Uterus (tissue), 4 donors: ENCODE results near the gene OTOGL. TPM values are rescaled to one million over a fixed set of nuclear protein-coding genes. Genes with fewer than 3 reads are reported as not detected.

Source experiments
- DNase-seq, 2 donors: peaks; one replicate each; pipeline ENCODE4 v3.0.0-alpha.2; 2019 to 2020
- H3K27ac ChIP-seq, 2 donors: fragments of 200-600 bp; sonication (generic); 1 replicate in 1 of 2; 2 replicates in 1 of 2; pipeline ENCODE4 v1.5.1; 2016 to 2018
- H3K27me3 ChIP-seq, 2 donors: fragments of 200-600 bp; sonication (generic); one replicate each; pipeline ENCODE4 v1.5.1; 2018 to 2019; ENCODE audit warnings: control low read depth in 1 of 2
- H3K36me3 ChIP-seq, 2 donors: fragments of 200-600 bp; sonication (generic); one replicate each; pipeline ENCODE4 v1.5.1; 2019; ENCODE audit warnings: control low read depth in 1 of 2
- H3K4me1 ChIP-seq, 2 donors: fragments of 200-600 bp; sonication (generic); one replicate each; pipeline ENCODE4 v1.5.1; 2018 to 2019; ENCODE audit warnings: control low read depth in 1 of 2
- H3K4me3 ChIP-seq, 2 donors: fragments of 200-600 bp; sonication (generic); 1 replicate in 1 of 2; 2 replicates in 1 of 2; pipeline ENCODE4 v1.5.1; 2018 to 2019; ENCODE audit warnings: mild to moderate bottlenecking in 1 of 2
- H3K9me3 ChIP-seq, 2 donors: fragments of 200-600 bp; sonication (generic); one replicate each; pipeline ENCODE4 v1.5.1; 2019; ENCODE audit warnings: control low read depth in 1 of 2
- CTCF ChIP-seq, 4 experiments: fragments of 200-600 bp in 2 of 4; fragments of 450-650 bp in 2 of 4; sonication (generic) in 2 of 4; IDR thresholded peaks; one replicate each; pipeline ENCODE4 v1.5.1; 2016 to 2019; ENCODE audit warnings: antibody characterized with exemption in 4 of 4, mild to moderate bottlenecking in 2 of 4, moderate library complexity in 1 of 4
- POLR2A ChIP-seq, 2 donors: fragments of 450-650 bp; IDR thresholded peaks; one replicate each; pipeline ENCODE4 v1.6.1; 2016; ENCODE audit warnings: antibody characterized with exemption in 2 of 2, mild to moderate bottlenecking in 1 of 2, moderate library complexity in 1 of 2
- intact Hi-C: fragments of 100-400 bp; cut with DNase I; formaldehyde crosslinking; loops from one replicate; pipeline ENCODE4 v1.15.1; 2023; ENCODE audit warnings: low total_unique reads
- total RNA-seq, 4 donors: library from RNA; depleted of rRNA in 3 of 4; stranded (reverse); fragments of >200 nt in 3 of 4; gene quantifications; one replicate each; pipeline versions ENCODE4 v1.1.0 to v1.2.4, GENCODE V29; 2014 to 2023
- donor health status: DM: yes; HTN: yes; CAD: no.

The OTOGL gene
- total RNA-seq, 4 donors from 2014 or later = 0.26 to 1.8 (median 1.2) TPM

GRCh38 chr12:80400571-80400991 is 301.2 kb downstream of the OTOGL start:
- Histone ChIP-seq H3K4me1 (no peaks in the 10 kb centered on the region), H3K9me3 (no peaks in the 10 kb centered on the region), H3K27ac (no peak overlapping the region), H3K36me3 (no peaks in the 10 kb centered on the region), H3K4me3 (peak overlapping the region in 1 of 2 donors; percentile 12), H3K27me3 (no peaks in the 10 kb centered on the region)
- TF ChIP-seq POLR2A (IDR thresholded peaks at IDR 0.05) (no peak), CTCF (IDR thresholded peaks at IDR 0.05) (no peak)
- intact Hi-C loops = no loop called here
- DNase-seq = no peak

GRCh38 chr12:80401191-80401590 is 301.9 kb downstream of the OTOGL start:
- TF ChIP-seq POLR2A (IDR thresholded peaks at IDR 0.05) (no peak), CTCF (IDR thresholded peaks at IDR 0.05) (no peak)
- no peak for DNase-seq
- no peaks in the 10 kb centered on the region for H3K27me3 ChIP-seq
- no peaks in the 10 kb centered on the region for H3K4me1 ChIP-seq
- no peaks in the 10 kb centered on the region for H3K36me3 ChIP-seq
- no peak overlapping the region for H3K4me3 ChIP-seq
- no peak overlapping the region for H3K27ac ChIP-seq
- no peaks in the 10 kb centered on the region for H3K9me3 ChIP-seq
- intact Hi-C loops = no loop called here

GRCh38 chr12:80404629-80405028 is 305.3 kb downstream of the OTOGL start:
- DNase-seq = no peak
- TF ChIP-seq CTCF (IDR thresholded peaks at IDR 0.05) (no peak), POLR2A (IDR thresholded peaks at IDR 0.05) (no peak)
- Histone ChIP-seq H3K9me3 (no peaks in the 10 kb centered on the region), H3K4me1 (no peaks in the 10 kb centered on the region), H3K36me3 (no peaks in the 10 kb centered on the region), H3K27me3 (no peaks in the 10 kb centered on the region), H3K27ac (no peak overlapping the region), H3K4me3 (no peak overlapping the region)
- intact Hi-C loops = no loop called here

GRCh38 chr12:80406253-80406652 is 306.9 kb downstream of the OTOGL start:
- no peaks in the 10 kb centered on the region for H3K36me3 ChIP-seq
- no peak for DNase-seq
- H3K9me3 ChIP-seq = no peaks in the 10 kb centered on the region
- TF ChIP-seq CTCF (IDR thresholded peaks at IDR 0.05) = no peak
- TF ChIP-seq POLR2A (IDR thresholded peaks at IDR 0.05) = no peak
- H3K4me1 ChIP-seq = no peaks in the 10 kb centered on the region
- H3K4me3 ChIP-seq = no peak overlapping the region
- H3K27me3 ChIP-seq = no peaks in the 10 kb centered on the region
- H3K27ac ChIP-seq = no peak overlapping the region
- intact Hi-C loops = no loop called here

- Histone ChIP-seq H3K36me3 (no peaks in the 10 kb centered on the region), H3K9me3 (no peaks in the 10 kb centered on the region), H3K4me1 (no peaks in the 10 kb centered on the region), H3K27ac (no peak overlapping the region), H3K27me3 (no peaks in the 10 kb centered on the region), H3K4me3 (no peak overlapping the region)
- intact Hi-C loops = no loop called here
- no peak for TF ChIP-seq CTCF (IDR thresholded peaks at IDR 0.05)
- TF ChIP-seq POLR2A (IDR thresholded peaks at IDR 0.05) = no peak
- DNase-seq = no peak
Observed at GRCh38 chr12:80411787-80412186, 312.4 kb downstream of the OTOGL start.
